GM19468 (cell line): ENCODE results near the gene NDST1.

ENCODE experiments used
- ATAC-seq: cut with Tn5 transposase; IDR thresholded peaks from one replicate; pipeline ENCODE4 v1.9.1; 2021; ENCODE audit warnings: mild to moderate bottlenecking, moderate library complexity, moderate number of reproducible peaks; ENCODE audit not compliant: unreplicated experiment; ENCODE audit errors: extremely low read depth

NDST1 gene

DNA sequence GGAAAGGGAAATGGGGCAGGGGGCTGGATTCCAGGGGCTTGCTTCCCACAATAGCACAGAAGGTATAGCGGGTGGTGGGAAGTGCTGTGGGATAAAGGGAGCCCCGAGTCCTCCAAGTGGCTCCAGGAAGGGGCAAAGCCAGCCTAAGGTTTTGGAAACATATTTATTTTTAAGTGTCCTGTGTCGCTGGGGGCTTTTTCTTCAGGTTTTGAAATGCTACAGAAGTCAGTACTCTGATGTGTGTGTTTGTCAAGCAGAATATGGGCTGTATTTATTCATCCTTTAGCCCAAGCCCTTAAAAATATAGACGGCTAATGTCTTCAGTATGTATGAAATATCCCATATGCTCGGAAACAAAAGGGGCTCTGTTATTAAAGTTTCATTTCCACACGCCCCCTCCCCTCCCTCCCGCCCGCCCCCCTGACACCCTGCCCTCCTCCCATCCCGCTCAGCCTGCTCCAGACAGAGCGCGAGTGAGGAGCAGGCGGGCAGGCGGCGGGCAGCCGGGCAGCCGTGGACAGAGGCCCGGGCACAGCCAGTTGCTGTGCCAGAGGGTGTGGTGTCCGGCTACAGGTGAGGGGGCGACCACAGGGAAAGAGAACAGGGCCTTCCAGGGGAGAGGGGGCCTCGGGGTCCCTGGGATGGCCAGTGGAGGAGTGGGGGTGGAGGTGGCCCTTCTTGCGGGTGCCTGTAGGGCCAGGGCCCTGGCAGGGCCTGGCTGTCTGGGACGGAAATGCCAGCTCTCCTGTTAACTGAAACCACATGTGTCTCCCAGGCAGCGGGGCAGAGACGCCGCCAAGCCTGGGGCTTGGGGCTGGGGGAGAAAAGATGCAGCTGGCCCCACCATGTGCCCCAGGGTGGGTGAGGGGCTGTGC, 92.9 kb downstream of the NDST1 start:
- no peak for ATAC-seq

DNA sequence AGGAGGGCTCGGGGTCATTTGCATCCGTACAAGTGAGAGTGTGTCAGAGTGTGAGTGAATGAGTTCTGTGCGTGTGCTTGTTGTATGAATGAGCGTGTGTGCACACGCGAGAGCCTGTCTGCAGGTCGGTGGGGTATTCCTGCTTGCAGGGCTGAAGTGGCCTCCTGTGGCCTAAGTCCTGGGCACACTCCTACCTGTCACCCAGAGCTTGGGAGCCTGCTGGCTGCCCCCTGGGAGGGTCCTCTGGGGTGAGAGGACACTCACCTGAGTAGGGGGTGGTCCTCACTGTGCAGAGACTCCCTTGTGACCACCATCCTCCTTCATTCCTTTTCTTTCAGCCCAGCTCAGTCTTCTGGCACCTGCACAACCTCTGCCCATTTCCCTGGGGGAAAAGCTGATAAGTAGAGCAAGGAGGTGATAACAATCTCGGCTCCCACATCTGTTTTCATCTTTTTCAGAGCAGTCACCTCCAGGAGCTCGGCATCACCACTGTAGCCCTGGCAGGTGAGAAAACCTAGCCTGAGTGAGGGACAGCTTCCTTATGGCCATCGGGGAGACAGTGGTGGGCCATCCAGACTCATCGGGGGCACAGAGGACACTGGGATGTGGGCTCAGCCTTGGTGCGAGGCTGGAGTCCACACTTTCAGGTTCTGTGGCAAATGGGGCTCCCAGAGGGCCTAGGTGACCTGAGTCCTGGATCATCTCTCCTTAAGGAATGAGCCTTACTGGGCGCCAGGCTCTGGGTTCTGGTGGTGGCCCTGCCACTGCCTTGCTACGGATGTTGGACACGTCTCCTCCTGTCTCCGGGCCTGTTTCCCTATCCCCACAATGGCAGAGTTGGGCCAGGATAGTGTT, 93.8 kb downstream of the NDST1 start:
- ATAC-seq, result no peak

DNA sequence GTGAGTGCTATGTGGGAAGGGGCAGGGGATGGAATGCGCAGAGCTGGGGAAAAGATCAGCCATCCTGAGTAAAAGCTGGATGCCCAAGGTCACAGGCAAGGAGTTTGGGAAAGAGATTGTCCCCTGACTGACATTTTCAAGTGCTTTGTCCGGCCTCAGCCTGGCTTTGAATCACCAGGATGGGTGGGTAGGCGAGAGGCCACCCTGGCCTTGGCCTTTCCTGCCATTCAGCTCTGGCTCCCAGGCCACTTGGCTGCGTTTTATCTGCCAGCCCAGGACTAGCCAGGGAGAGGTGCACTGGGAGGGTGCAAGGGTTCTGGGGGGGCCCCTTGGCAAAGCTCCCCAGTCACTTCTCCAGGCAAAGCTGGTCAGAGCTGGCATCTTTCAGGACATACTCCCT, 95.1 kb downstream of the NDST1 start:
- ATAC-seq, result no peak

DNA sequence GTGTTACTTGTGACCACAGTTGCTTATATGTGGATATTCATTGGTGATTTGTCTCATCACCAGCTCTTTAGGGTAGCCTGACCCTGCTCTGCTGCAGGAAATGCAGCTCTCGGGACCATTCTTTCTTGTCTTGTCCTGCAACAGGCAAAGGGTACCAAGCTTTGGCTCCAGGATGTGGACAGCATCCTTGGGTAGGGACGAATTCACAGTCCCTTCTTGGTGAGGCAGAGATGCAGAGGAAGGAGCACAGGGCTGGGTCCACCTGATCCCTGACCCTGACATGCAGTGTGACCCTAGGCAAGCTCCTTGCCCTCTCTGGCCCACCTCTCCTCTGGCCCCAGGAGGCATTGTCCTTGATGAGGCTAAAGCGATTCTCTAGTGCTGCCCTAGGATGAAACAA, 95.6 kb downstream of the NDST1 start:
- no peak for ATAC-seq

DNA sequence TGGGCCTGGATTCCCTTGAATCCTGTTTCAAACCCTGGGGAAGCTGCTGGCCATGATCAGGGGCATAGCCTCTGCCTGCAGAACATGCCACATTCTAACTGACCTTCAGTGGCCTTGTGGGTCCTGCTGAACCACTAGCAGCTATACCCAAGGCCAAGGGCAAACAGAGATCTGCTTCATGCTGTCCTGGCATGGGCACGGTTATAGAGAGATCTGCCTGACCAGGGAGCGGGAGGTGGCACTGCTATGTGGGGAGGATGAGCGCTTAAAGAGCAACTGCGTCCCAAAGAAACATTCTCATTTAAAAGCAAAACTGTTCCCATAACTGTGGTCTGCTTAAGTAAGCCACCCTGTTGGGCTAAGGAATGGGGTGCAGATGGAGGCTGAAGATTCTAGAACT, 96.1 kb downstream of the NDST1 start:
- ATAC-seq, result no peak

DNA sequence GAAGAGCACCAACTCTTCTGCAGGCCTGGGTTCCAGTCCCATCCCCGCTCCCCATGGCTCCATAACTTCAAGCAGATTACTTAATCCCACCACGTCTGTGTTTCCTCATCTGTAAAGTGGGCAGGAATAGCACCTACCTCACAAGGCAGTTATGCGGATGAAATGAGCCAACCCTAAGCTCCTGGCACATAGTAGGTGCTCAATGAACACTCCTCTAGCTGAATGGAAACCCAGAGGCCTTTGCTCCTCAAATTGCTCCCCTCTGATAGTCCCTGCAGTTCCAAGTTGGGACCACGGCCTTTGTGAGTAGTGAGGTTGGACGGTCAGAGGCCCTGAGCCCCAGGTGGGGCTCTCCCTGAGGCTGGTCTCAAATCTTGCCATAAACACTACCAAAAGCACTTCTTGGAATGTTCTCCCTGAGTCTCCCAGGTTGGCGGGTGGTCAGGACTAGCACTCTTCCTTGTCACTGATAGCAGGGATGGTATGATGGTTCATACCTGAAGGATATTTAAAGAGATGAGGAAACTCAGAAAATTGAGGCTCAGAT, 97.0 kb downstream of the NDST1 start:
- ATAC-seq, result no peak

DNA sequence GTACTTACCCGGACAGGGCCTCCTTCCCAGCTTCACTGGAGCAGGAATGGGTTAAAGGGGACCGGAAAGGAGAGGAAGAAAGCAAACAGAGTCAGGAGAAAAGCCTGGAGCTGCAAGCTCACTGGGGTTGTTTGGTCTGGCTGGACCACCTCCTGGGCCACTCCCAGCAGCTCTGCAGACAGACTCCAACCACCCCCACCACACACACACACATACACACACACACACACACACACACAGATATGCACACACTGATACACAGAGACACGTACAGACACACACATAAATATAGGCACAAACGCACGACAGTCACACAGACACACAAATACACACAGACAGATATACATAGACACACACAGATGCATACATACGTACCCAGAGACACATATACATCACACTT, 97.6 kb downstream of the NDST1 start:
- ATAC-seq, result no peak

DNA sequence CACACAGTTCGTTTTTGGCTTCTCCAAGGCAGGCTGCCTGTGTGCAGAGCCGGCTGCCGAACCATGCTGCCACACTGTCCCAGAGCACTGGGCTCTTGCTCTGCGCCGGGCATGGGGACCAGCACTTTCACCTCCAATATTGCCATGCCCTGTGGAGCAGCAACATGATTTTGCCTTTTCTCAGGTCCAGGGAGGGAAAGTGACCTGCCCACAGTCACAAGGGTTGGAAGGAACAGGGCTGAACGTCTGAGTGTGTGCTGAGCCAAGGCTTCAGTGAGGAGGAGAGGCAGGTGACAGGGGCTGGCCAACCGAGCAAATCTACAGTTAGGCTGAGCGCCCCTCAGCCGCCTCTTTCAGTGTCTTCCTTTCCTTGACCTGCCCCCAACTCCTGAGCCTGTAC, 98.5 kb downstream of the NDST1 start:
- no peak for ATAC-seq

DNA sequence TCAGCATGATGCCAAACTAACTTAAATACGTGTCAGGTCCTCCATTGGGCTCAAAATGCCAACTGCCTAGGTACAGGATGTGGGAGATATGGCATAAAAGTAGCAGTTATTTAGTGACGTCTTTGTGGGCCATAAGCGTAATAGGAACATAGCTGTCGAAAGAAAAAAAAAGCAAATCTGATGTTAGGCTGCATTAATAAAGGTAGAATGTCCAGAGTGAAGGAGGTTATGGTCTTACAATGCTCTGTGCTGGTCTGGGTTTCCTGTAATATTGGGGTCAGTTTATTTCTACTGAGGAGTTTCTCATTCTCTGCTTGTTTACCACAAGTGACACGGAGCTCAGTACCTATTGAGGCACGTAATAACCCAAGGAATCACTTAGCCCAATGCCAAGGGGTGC, 99.2 kb downstream of the NDST1 start:
- no peak for ATAC-seq
